GM21367 (cell line): ENCODE measurements around the gene FGF16.
"Not testable (repeated sequence)": the region's sequence is repeated elsewhere in the genome, so short reads cannot be mapped to it uniquely, and the experiment has no call there.

ENCODE experiments used
- ATAC-seq: cut with Tn5 transposase; IDR thresholded peaks from one replicate; pipeline ENCODE4 v1.9.1; 2021; ENCODE audit not compliant: unreplicated experiment

FGF16 gene

GRCh38 chrX:77446029-77446585, 1.1 kb upstream of the FGF16 start:
- ATAC-seq: no peak

GRCh38 chrX:77447653-77448569, 722 bp downstream of the FGF16 start:
- no peak for ATAC-seq

GRCh38 chrX:77450415-77450814, 3.2 kb downstream of the FGF16 start:
- no peak for ATAC-seq

- ATAC-seq: no peak
These were observed 3.8 kb downstream of the FGF16 start for GRCh38 chrX:77450996-77451395.

GRCh38 chrX:77453190-77453589, 6.0 kb downstream of the FGF16 start:
- ATAC-seq: no peak

GRCh38 chrX:77455437-77455836, 8.2 kb downstream of the FGF16 start:
- ATAC-seq: no peak

GRCh38 chrX:77484045-77484444, 36.9 kb downstream of the FGF16 start:
- ATAC-seq: no peak

- no peak for ATAC-seq
These were observed 46.7 kb downstream of the FGF16 start for GRCh38 chrX:77493677-77494553.

GRCh38 chrX:77500164-77500563, 53.0 kb downstream of the FGF16 start:
- not testable (repeated sequence) for ATAC-seq

GRCh38 chrX:77502951-77503525, 55.8 kb downstream of the FGF16 start:
- no peak for ATAC-seq

- no peak for ATAC-seq
These were observed 58.0 kb downstream of the FGF16 start for GRCh38 chrX:77505227-77505626.
